ENCODE measurements around the gene CELA2B.
"Not testable (repeated sequence)": the region's sequence is repeated elsewhere in the genome, so short reads cannot be mapped to it uniquely, and the experiment has no call there.

CELA2B gene

GRCh38 chr1:15459771-15460707, 15.9 kb upstream of the CELA2B start:
- no peak overlapping the region for H3K9ac ChIP-seq (ENCODE audit: low read length)
- H3K4me1 ChIP-seq (ENCODE audit: control insufficient read depth, insufficient read depth, low read length): peaks cover 21% of the 10 kb centered on the region
- no peaks in the 10 kb centered on the region for H3K27me3 ChIP-seq (replicated peaks; ENCODE audit: control insufficient read depth, insufficient read depth, low read length)
- no peak overlapping the region for H3K4me3 ChIP-seq (ENCODE audit: low read length)
- H3K36me3 ChIP-seq (ENCODE audit: control insufficient read depth, insufficient read depth, low read length, severe bottlenecking): no peaks in the 10 kb centered on the region
- peak; percentile 49 for DNase-seq (ENCODE audit: low read depth)
- H3K9me3 ChIP-seq (ENCODE audit: control insufficient read depth, low read length): no peaks in the 10 kb centered on the region

GRCh38 chr1:15460708-15461095, 15.2 kb upstream of the CELA2B start:
- peaks cover 3% of the 10 kb centered on the region for H3K27me3 ChIP-seq (replicated peaks; ENCODE audit: control insufficient read depth, insufficient read depth, low read length)
- H3K9ac ChIP-seq (ENCODE audit: low read length): no peak overlapping the region
- H3K4me3 ChIP-seq (ENCODE audit: low read length): no peak overlapping the region
- H3K4me1 ChIP-seq (ENCODE audit: control insufficient read depth, insufficient read depth, low read length): peaks cover 18% of the 10 kb centered on the region
- no peaks in the 10 kb centered on the region for H3K9me3 ChIP-seq (ENCODE audit: control insufficient read depth, low read length)
- DNase-seq (ENCODE audit: low read depth): no peak
- H3K36me3 ChIP-seq (ENCODE audit: control insufficient read depth, insufficient read depth, low read length, severe bottlenecking): no peaks in the 10 kb centered on the region

- Histone ChIP-seq H3K4me1 (ENCODE audit: control insufficient read depth, insufficient read depth, low read length) (peaks cover 15% of the 10 kb centered on the region), H3K27me3 (replicated peaks; ENCODE audit: control insufficient read depth, insufficient read depth, low read length) (peaks cover 13% of the 10 kb centered on the region)
- DNase-seq (ENCODE audit: low read depth); H3K4me3 ChIP-seq (ENCODE audit: low read length); H3K9ac ChIP-seq (ENCODE audit: low read length); H3K9me3 ChIP-seq (ENCODE audit: control insufficient read depth, low read length); H3K36me3 ChIP-seq (ENCODE audit: control insufficient read depth, insufficient read depth, low read length, severe bottlenecking): not testable (repeated sequence)
These were observed 12.7 kb upstream of the CELA2B start for GRCh38 chr1:15463064-15463800.

GRCh38 chr1:15463926-15464322, 12.0 kb upstream of the CELA2B start:
- DNase-seq (ENCODE audit: low read depth): not testable (repeated sequence)
- peaks cover 15% of the 10 kb centered on the region for H3K4me1 ChIP-seq (ENCODE audit: control insufficient read depth, insufficient read depth, low read length)

GRCh38 chr1:15465674-15466073, 10.2 kb upstream of the CELA2B start:
- Histone ChIP-seq H3K36me3 (ENCODE audit: control insufficient read depth, insufficient read depth, low read length, severe bottlenecking) (no peaks in the 10 kb centered on the region), H3K9me3 (ENCODE audit: control insufficient read depth, low read length) (peaks cover 1% of the 10 kb centered on the region), H3K9ac (ENCODE audit: low read length) (no peak overlapping the region), H3K4me3 (ENCODE audit: low read length) (no peak overlapping the region), H3K4me1 (ENCODE audit: control insufficient read depth, insufficient read depth, low read length) (peaks cover 3% of the 10 kb centered on the region), H3K27me3 (replicated peaks; ENCODE audit: control insufficient read depth, insufficient read depth, low read length) (peaks cover 13% of the 10 kb centered on the region)
- no peak for DNase-seq (ENCODE audit: low read depth)

More at GRCh38 chr1:15463926-15464322, 12.0 kb upstream of the CELA2B start:
- peaks cover 13% of the 10 kb centered on the region for H3K27me3 ChIP-seq (replicated peaks; ENCODE audit: control insufficient read depth, insufficient read depth, low read length)
- H3K36me3 ChIP-seq (ENCODE audit: control insufficient read depth, insufficient read depth, low read length, severe bottlenecking); H3K9ac ChIP-seq (ENCODE audit: low read length); H3K9me3 ChIP-seq (ENCODE audit: control insufficient read depth, low read length); H3K4me3 ChIP-seq (ENCODE audit: low read length): not testable (repeated sequence)

GRCh38 chr1:15466955-15467625, 8.8 kb upstream of the CELA2B start:
- H3K27me3 ChIP-seq (replicated peaks; ENCODE audit: control insufficient read depth, insufficient read depth, low read length): peaks cover 13% of the 10 kb centered on the region
- H3K9ac ChIP-seq (ENCODE audit: low read length); DNase-seq (ENCODE audit: low read depth); H3K4me3 ChIP-seq (ENCODE audit: low read length); H3K36me3 ChIP-seq (ENCODE audit: control insufficient read depth, insufficient read depth, low read length, severe bottlenecking); H3K4me1 ChIP-seq (ENCODE audit: control insufficient read depth, insufficient read depth, low read length); H3K9me3 ChIP-seq (ENCODE audit: control insufficient read depth, low read length): not testable (repeated sequence)

GRCh38 chr1:15468145-15468544, 7.8 kb upstream of the CELA2B start:
- peaks cover 13% of the 10 kb centered on the region for H3K27me3 ChIP-seq (replicated peaks; ENCODE audit: control insufficient read depth, insufficient read depth, low read length)
- H3K4me1 ChIP-seq (ENCODE audit: control insufficient read depth, insufficient read depth, low read length): peaks cover 3% of the 10 kb centered on the region
- no peak overlapping the region for H3K9ac ChIP-seq (ENCODE audit: low read length)
- H3K4me3 ChIP-seq (ENCODE audit: low read length): no peak overlapping the region
- DNase-seq (ENCODE audit: low read depth): no peak
- H3K9me3 ChIP-seq (ENCODE audit: control insufficient read depth, low read length): peaks cover 8% of the 10 kb centered on the region
- H3K36me3 ChIP-seq (ENCODE audit: control insufficient read depth, insufficient read depth, low read length, severe bottlenecking): no peaks in the 10 kb centered on the region

GRCh38 chr1:15469361-15469760, 6.5 kb upstream of the CELA2B start:
- H3K9me3 ChIP-seq (ENCODE audit: control insufficient read depth, low read length): peaks cover 8% of the 10 kb centered on the region
- no peak overlapping the region for H3K4me3 ChIP-seq (ENCODE audit: low read length)
- no peak for DNase-seq (ENCODE audit: low read depth)
- no peaks in the 10 kb centered on the region for H3K36me3 ChIP-seq (ENCODE audit: control insufficient read depth, insufficient read depth, low read length, severe bottlenecking)
- no peak overlapping the region for H3K9ac ChIP-seq (ENCODE audit: low read length)
- H3K27me3 ChIP-seq (replicated peaks; ENCODE audit: control insufficient read depth, insufficient read depth, low read length): peaks cover 13% of the 10 kb centered on the region
- peaks cover 3% of the 10 kb centered on the region for H3K4me1 ChIP-seq (ENCODE audit: control insufficient read depth, insufficient read depth, low read length)

GRCh38 chr1:15469821-15470448, 6.0 kb upstream of the CELA2B start:
- H3K9ac ChIP-seq (ENCODE audit: low read length); H3K4me3 ChIP-seq (ENCODE audit: low read length); H3K9me3 ChIP-seq (ENCODE audit: control insufficient read depth, low read length); H3K36me3 ChIP-seq (ENCODE audit: control insufficient read depth, insufficient read depth, low read length, severe bottlenecking); H3K4me1 ChIP-seq (ENCODE audit: control insufficient read depth, insufficient read depth, low read length); DNase-seq (ENCODE audit: low read depth): not testable (repeated sequence)
- H3K27me3 ChIP-seq (replicated peaks; ENCODE audit: control insufficient read depth, insufficient read depth, low read length): peaks cover 13% of the 10 kb centered on the region

- not testable (repeated sequence) for H3K9ac ChIP-seq (ENCODE audit: low read length); H3K36me3 ChIP-seq (ENCODE audit: control insufficient read depth, insufficient read depth, low read length, severe bottlenecking); H3K4me3 ChIP-seq (ENCODE audit: low read length); DNase-seq (ENCODE audit: low read depth); H3K4me1 ChIP-seq (ENCODE audit: control insufficient read depth, insufficient read depth, low read length); H3K9me3 ChIP-seq (ENCODE audit: control insufficient read depth, low read length); H3K27me3 ChIP-seq (replicated peaks; ENCODE audit: control insufficient read depth, insufficient read depth, low read length)
These were observed 4.8 kb upstream of the CELA2B start for GRCh38 chr1:15471067-15471466.

- not testable (repeated sequence) for H3K36me3 ChIP-seq (ENCODE audit: control insufficient read depth, insufficient read depth, low read length, severe bottlenecking); H3K27me3 ChIP-seq (replicated peaks; ENCODE audit: control insufficient read depth, insufficient read depth, low read length); H3K4me1 ChIP-seq (ENCODE audit: control insufficient read depth, insufficient read depth, low read length); H3K4me3 ChIP-seq (ENCODE audit: low read length); H3K9me3 ChIP-seq (ENCODE audit: control insufficient read depth, low read length); DNase-seq (ENCODE audit: low read depth); H3K9ac ChIP-seq (ENCODE audit: low read length)
These were observed 4.2 kb upstream of the CELA2B start for GRCh38 chr1:15471723-15472122.
